Spleen (tissue), 13 donors: ENCODE data around the gene ETNPPL. TPM values are rescaled to one million over a fixed set of nuclear protein-coding genes. Genes with fewer than 3 reads are reported as not detected.
A peak's percentile ranks its signal among the peaks of the same experiment; 100 is the strongest.

Source experiments
- DNase-seq: peaks from one replicate; pipeline ENCODE4 v3.0.0-alpha.2; 2020
- H3K27ac ChIP-seq, 8 donors: fragments of 200-600 bp; sonication (generic) in 7 of 8; 1 replicate in 4 of 8; 2 replicates in 4 of 8; pipeline versions ENCODE4 v1.5.0 to v1.8.0; 2016 to 2021; ENCODE audit warnings: inconsistent platforms in 4 of 8, mild to moderate bottlenecking in 4 of 8, moderate library complexity in 1 of 8
- H3K27me3 ChIP-seq, 7 donors: fragments of 200-600 bp; sonication (generic) in 6 of 7; replicated peaks in 1 of 7; 1 replicate in 4 of 7; 2 replicates in 3 of 7; pipeline versions ENCODE4 v1.5.0 to v1.8.0; 2016 to 2021; ENCODE audit warnings: inconsistent platforms in 3 of 7, mild to moderate bottlenecking in 1 of 7
- H3K36me3 ChIP-seq, 6 donors: fragments of 200-600 bp; sonication (generic) in 5 of 6; 1 replicate in 4 of 6; 2 replicates in 2 of 6; pipeline versions ENCODE4 v1.5.0 to v1.8.0; 2016 to 2021; ENCODE audit warnings: inconsistent platforms in 2 of 6
- H3K4me1 ChIP-seq, 6 donors: fragments of 200-600 bp; sonication (generic) in 5 of 6; 1 replicate in 3 of 6; 2 replicates in 3 of 6; pipeline versions ENCODE4 v1.5.0 to v1.8.0; 2016 to 2021; ENCODE audit warnings: inconsistent platforms in 3 of 6
- H3K4me3 ChIP-seq, 8 donors: fragments of 200-600 bp; sonication (generic) in 7 of 8; 1 replicate in 4 of 8; 2 replicates in 4 of 8; pipeline versions ENCODE4 v1.5.0 to v1.8.0; 2016 to 2021; ENCODE audit warnings: inconsistent platforms in 4 of 8, mild to moderate bottlenecking in 4 of 8, moderate library complexity in 2 of 8
- H3K9me3 ChIP-seq, 8 donors: fragments of 200-600 bp; sonication (generic) in 7 of 8; 1 replicate in 4 of 8; 2 replicates in 4 of 8; pipeline versions ENCODE4 v1.5.0 to v1.8.0; 2016 to 2021; ENCODE audit warnings: inconsistent platforms in 4 of 8
- CTCF ChIP-seq, 11 experiments: fragments of 200-600 bp in 7 of 11; fragments of 450-650 bp in 4 of 11; sonication (generic) in 4 of 11; IDR thresholded peaks in 8 of 11; conservative IDR thresholded peaks in 3 of 11; 1 replicate in 7 of 11; 2 replicates in 4 of 11; pipeline versions ENCODE4 v1.4.0 to v1.8.0; 2016 to 2021; ENCODE audit warnings: antibody characterized with exemption in 11 of 11, inconsistent platforms in 4 of 11, mild to moderate bottlenecking in 1 of 11
- POLR2A ChIP-seq, 3 donors: fragments of 450-650 bp; IDR thresholded peaks; one replicate each; pipeline ENCODE4 v1.5.1; 2017; ENCODE audit warnings: antibody characterized with exemption in 3 of 3, mild to moderate bottlenecking in 1 of 3
- POLR2AphosphoS5 ChIP-seq, 3 donors: sonication (generic); formaldehyde crosslinking; IDR thresholded peaks; one replicate each; pipeline ENCODE4 v1.5.1; 2017; ENCODE audit warnings: antibody characterized with exemption in 3 of 3
- WGBS, 5 donors: extraction: QIAGEN DNeasy Blood & Tissue Kit in 3 of 5; methylation state at CpG; one replicate each; pipeline versions ENCODE4 v1.1.5 to v1.1.7; 2013 to 2018; 5-methylcytosine and 5-hydroxymethylcytosine counted together
- intact Hi-C: fragments of 100-400 bp; cut with DNase I; formaldehyde crosslinking; loops from one replicate; pipeline ENCODE4 v1.15.0; 2023; ENCODE audit warnings: low total_unique reads
- long read RNA-seq, 2 donors: transcript quantifications; one replicate each; lab custom pipeline, GENCODE V29; 2026
- polyA plus RNA-seq, 3 donors: library from polyadenylated mRNA; stranded (reverse); fragments of 200-250 nt; gene quantifications; one replicate each; pipeline ENCODE4 v1.2.1, GENCODE V29; 2013
- total RNA-seq, 7 donors: library from RNA; depleted of rRNA in 3 of 7; stranded (reverse); fragments of >200 nt in 3 of 7; fragmentation: NEBNext Ultra II Directional in 4 of 7; extraction: Animal tissue kit (Norgen Biotek cat#: 25700) in 4 of 7; gene quantifications; one replicate each; pipeline versions ENCODE4 v1.1.0 to v1.2.1, GENCODE V29; 2016 to 2021
- donor health status: healthy with polysubstance abuse.
- donor health status: DM: no; HTN: no; CAD: no; lungs with moderate emphysema.
- donor health status: DM: no; HTN: no; CAD: no.
- donor health status: Bipolar disorder and iron deficiency.
- donor health status: healthy.
- donor health status: DM: no; HTN: no; CAD: no.
- donor health status: DM: yes; HTN: yes; CAD: no.

ETNPPL gene
- total RNA-seq = 1 to 10 TPM in 4 of 7 donors, under 1 TPM in 2, not detected in 1; 0.50 to 3.1 (median 1.7) TPM
- 1 to 10 TPM; 1.0 to 1.6 (median 1.0) TPM for polyA plus RNA-seq
- long read RNA-seq, donor 1 = 0 reads
- long read RNA-seq, donor 2 = 0 reads

- H3K4me3 ChIP-seq = peak within 1 kb of the TSS; percentile 24 to 71 (median 46)
- no peak for DNase-seq
- intact Hi-C loops = no loop called here
- TF ChIP-seq CTCF (IDR thresholded peaks at IDR 0.05 in 8 of 11, conservative IDR thresholded peaks at IDR 0.05 in 3 of 11) = no peak
- peak in 1 of 3 donors; percentile 14 for TF ChIP-seq POLR2AphosphoS5 (IDR thresholded peaks at IDR 0.05)
- TF ChIP-seq POLR2A (IDR thresholded peaks at IDR 0.05) = no peak
- WGBS, 5 donors = 1 to 8% (median 2%) methylated on average over 43 to 61 of the region's 61 CpGs
- H3K36me3 ChIP-seq = no peaks in the 10 kb centered on the region
- H3K4me1 ChIP-seq = peaks cover 0 to 17% (median 15%) of the 10 kb centered on the region in 6 donors
- H3K27ac ChIP-seq = no peak within 1 kb of the TSS
- H3K27me3 ChIP-seq = peaks cover 0 to 90% (median 26%) of the 10 kb centered on the region in 7 donors
- H3K9me3 ChIP-seq = peaks cover 0 to 12% (median 4%) of the 10 kb centered on the region in 8 donors
Measured at GRCh38 chr4:108762559-108763225, at the start of gene ETNPPL. Gene ETNPPL, minus strand, starts transcription at chr4:108763053. Its CDS starts 155 bp downstream, at chr4:108762898.

GRCh38 chr4:108811486-108811885 lies 48.6 kb upstream of the ETNPPL start:
- TF ChIP-seq POLR2AphosphoS5 (IDR thresholded peaks at IDR 0.05) (no peak), CTCF (IDR thresholded peaks at IDR 0.05 in 8 of 11, conservative IDR thresholded peaks at IDR 0.05 in 3 of 11) (no peak), POLR2A (IDR thresholded peaks at IDR 0.05) (no peak)
- H3K9me3 ChIP-seq = no peaks in the 10 kb centered on the region
- peaks cover 0 to 7% (median 0%) of the 10 kb centered on the region in 7 donors for H3K27me3 ChIP-seq
- no peak overlapping the region for H3K27ac ChIP-seq
- DNase-seq = no peak
- intact Hi-C loops = no loop called here
- no peak overlapping the region for H3K4me3 ChIP-seq
- no peaks in the 10 kb centered on the region for H3K36me3 ChIP-seq
- H3K4me1 ChIP-seq = no peaks in the 10 kb centered on the region
- 63 to 76% (median 66%) methylated on average over 1 of the region's 1 CpG for WGBS, 5 donors

- Histone ChIP-seq H3K4me1 (no peaks in the 10 kb centered on the region), H3K4me3 (no peak overlapping the region), H3K9me3 (no peaks in the 10 kb centered on the region), H3K27ac (no peak overlapping the region), H3K36me3 (no peaks in the 10 kb centered on the region), H3K27me3 (peaks cover 0 to 2% (median 0%) of the 10 kb centered on the region in 7 donors)
- intact Hi-C loops = no loop called here
- WGBS, 5 donors = 78 to 88% (median 82%) methylated on average over 1 of the region's 1 CpG
- TF ChIP-seq POLR2AphosphoS5 (IDR thresholded peaks at IDR 0.05) = no peak
- TF ChIP-seq POLR2A (IDR thresholded peaks at IDR 0.05) = no peak
- TF ChIP-seq CTCF (IDR thresholded peaks at IDR 0.05 in 8 of 11, conservative IDR thresholded peaks at IDR 0.05 in 3 of 11) = no peak
- no peak for DNase-seq
Measured at GRCh38 chr4:108810087-108810486, 47.2 kb upstream of the ETNPPL start.

- intact Hi-C loops = no loop called here
- Histone ChIP-seq H3K4me3 (no peak overlapping the region), H3K27ac (no peak overlapping the region), H3K27me3 (peaks cover 0 to 2% (median 0%) of the 10 kb centered on the region in 7 donors), H3K4me1 (no peaks in the 10 kb centered on the region), H3K36me3 (no peaks in the 10 kb centered on the region), H3K9me3 (no peaks in the 10 kb centered on the region)
- WGBS, 5 donors = 85 to 88% (median 88%) methylated on average over 5 of the region's 5 CpGs
- no peak for DNase-seq
- TF ChIP-seq POLR2AphosphoS5 (IDR thresholded peaks at IDR 0.05) (no peak), POLR2A (IDR thresholded peaks at IDR 0.05) (no peak), CTCF (IDR thresholded peaks at IDR 0.05 in 8 of 11, conservative IDR thresholded peaks at IDR 0.05 in 3 of 11) (no peak)
Measured at GRCh38 chr4:108804648-108805273, 41.9 kb upstream of the ETNPPL start.
